HG02938 (cell line): ENCODE data around the gene RBMY1D.
"Not testable (repeated sequence)": the region's sequence is repeated elsewhere in the genome, so short reads cannot be mapped to it uniquely, and the experiment has no call there.

ENCODE experiments used
- ATAC-seq: cut with Tn5 transposase; IDR thresholded peaks from one replicate; pipeline ENCODE4 v1.9.1; 2021; ENCODE audit warnings: mild to moderate bottlenecking, moderate library complexity; ENCODE audit not compliant: unreplicated experiment

RBMY1D gene

DNA sequence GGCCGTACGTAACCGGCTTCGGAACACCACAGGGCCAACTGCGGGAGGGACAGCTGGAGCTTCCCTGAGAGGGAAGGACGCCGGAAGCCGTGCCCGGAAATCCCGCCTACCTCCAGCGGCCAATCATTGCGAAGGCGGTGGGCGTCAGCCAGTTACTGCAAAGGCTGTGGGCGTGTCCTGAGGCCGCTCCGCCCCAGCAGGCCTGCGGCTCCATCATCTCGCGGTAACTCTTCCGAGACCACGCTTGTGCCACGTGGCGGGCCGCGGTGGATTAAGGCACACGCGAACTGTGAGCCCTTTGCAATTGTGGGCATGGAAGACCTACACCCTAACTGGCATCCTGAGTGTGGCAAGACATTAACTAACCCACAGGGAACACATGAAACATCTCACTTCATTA, at the start of gene RBMY1D:
RBMY1D (minus strand) TSS at position 101 of the 400 bp plus-strand sequence. CDS start 2,013 bp downstream, outside the sequence.
- not testable (repeated sequence) for ATAC-seq

- ATAC-seq, result not testable (repeated sequence)
These were observed 23.6 kb upstream of the RBMY1D start, which contains the start of gene RBMY1E for GRCh38 chrY:21917932-21918331. RBMY1E (minus strand) TSS chrY:21918032; CDS start chrY:21916054, 1,978 bp downstream.

GRCh38 chrY:21869407-21870076, 24.8 kb downstream of the RBMY1D start:
- peak; percentile 94 for ATAC-seq

- no peak for ATAC-seq
These were observed 48.8 kb downstream of the RBMY1D start for GRCh38 chrY:21845481-21845880.

GRCh38 chrY:21842090-21842489, 52.2 kb downstream of the RBMY1D start:
- ATAC-seq, result no peak

GRCh38 chrY:21839489-21839888, 54.8 kb downstream of the RBMY1D start:
- ATAC-seq, result no peak

- ATAC-seq, result no peak
These were observed 58.0 kb downstream of the RBMY1D start for GRCh38 chrY:21836343-21836742.

- no peak for ATAC-seq
These were observed 59.3 kb downstream of the RBMY1D start for GRCh38 chrY:21835052-21835451.
